ENCODE measurements around the gene ZNF697. TPM values are rescaled to one million over a fixed set of nuclear protein-coding genes. Genes with fewer than 3 reads are reported as not detected.

Gene ZNF697
- total RNA-seq, 3 donors from 2014 or later (not counting 1 experiment from before 2014, with no cell fraction given): 0.09 to 0.45 TPM; not detected in 1

GRCh38 chr1:119660253-119661083 lies 12.4 kb upstream of the ZNF697 start:
- TF ChIP-seq CTCF (IDR thresholded peaks at IDR 0.05): no peak
- no peaks in the 10 kb centered on the region for H3K9me3 Mint-ChIP-seq
- Histone ChIP-seq H3K4me3 (ENCODE audit: low read length) (no peak overlapping the region), H3K27ac (ENCODE audit: low read length) (no peak overlapping the region), H3K36me3 (ENCODE audit: control insufficient read depth, insufficient read depth, low read length) (no peaks in the 10 kb centered on the region), H3K9me3 (ENCODE audit: control insufficient read depth, insufficient read depth, low read length) (no peaks in the 10 kb centered on the region), H3K27me3 (ENCODE audit: control insufficient read depth, insufficient read depth, low read length) (no peaks in the 10 kb centered on the region), H3K4me1 (ENCODE audit: control insufficient read depth, insufficient read depth, low read length) (no peaks in the 10 kb centered on the region)
- no peak overlapping the region for H3K4me3 Mint-ChIP-seq
- 72% methylated on average over 3 of the region's 5 CpGs for WGBS (ENCODE audit: insufficient coverage)
- peaks cover 21 to 43% of the 10 kb centered on the region in 2 donors for H3K27me3 Mint-ChIP-seq (ENCODE audit: low read depth in 2 of 2)
- no peak for DNase-seq
- no peak for ATAC-seq
- no peak overlapping the region for H3K27ac Mint-ChIP-seq
- no peaks in the 10 kb centered on the region for H3K4me1 Mint-ChIP-seq
- intact Hi-C loops (cut with micrococcal nuclease): no loop called here
- H3K36me3 Mint-ChIP-seq: no peaks in the 10 kb centered on the region

DNA sequence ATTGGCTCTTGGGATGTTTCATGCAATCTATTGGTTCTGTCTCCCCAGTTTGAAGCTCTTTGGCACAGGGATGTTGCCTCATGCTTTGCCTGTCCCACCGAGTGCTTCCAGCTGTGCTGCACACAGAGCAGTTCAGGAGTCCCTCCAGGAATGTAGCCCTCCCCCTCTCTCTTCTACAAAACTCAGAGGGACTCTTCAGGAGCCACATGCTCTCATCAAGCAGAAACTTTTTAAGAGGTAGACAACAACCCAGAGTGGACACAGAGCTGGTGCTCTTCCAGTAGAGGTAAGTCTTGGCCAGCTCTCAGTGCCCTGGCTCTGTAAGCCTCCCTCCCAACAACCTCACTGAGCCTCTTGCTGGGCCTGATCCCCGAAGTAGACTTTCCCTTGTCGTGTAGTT lies 11.6 kb upstream of the ZNF697 start:
- Histone ChIP-seq H3K36me3 (ENCODE audit: control insufficient read depth, insufficient read depth, low read length) (no peaks in the 10 kb centered on the region), H3K27me3 (ENCODE audit: control insufficient read depth, insufficient read depth, low read length) (no peaks in the 10 kb centered on the region), H3K27ac (ENCODE audit: low read length) (no peak overlapping the region), H3K9me3 (ENCODE audit: control insufficient read depth, insufficient read depth, low read length) (no peaks in the 10 kb centered on the region), H3K4me1 (ENCODE audit: control insufficient read depth, insufficient read depth, low read length) (no peaks in the 10 kb centered on the region), H3K4me3 (ENCODE audit: low read length) (no peak overlapping the region)
- H3K27me3 Mint-ChIP-seq (ENCODE audit: low read depth in 2 of 2): peaks cover 21 to 43% of the 10 kb centered on the region in 2 donors
- H3K9me3 Mint-ChIP-seq: no peaks in the 10 kb centered on the region
- no peak for DNase-seq
- no peaks in the 10 kb centered on the region for H3K4me1 Mint-ChIP-seq
- no peak for ATAC-seq
- H3K36me3 Mint-ChIP-seq: no peaks in the 10 kb centered on the region
- no peak overlapping the region for H3K27ac Mint-ChIP-seq
- intact Hi-C loops (cut with micrococcal nuclease): no loop called here
- 82% methylated on average over 3 of the region's 3 CpGs for WGBS (ENCODE audit: insufficient coverage)
- TF ChIP-seq CTCF (IDR thresholded peaks at IDR 0.05): no peak
- H3K4me3 Mint-ChIP-seq: no peak overlapping the region

DNA sequence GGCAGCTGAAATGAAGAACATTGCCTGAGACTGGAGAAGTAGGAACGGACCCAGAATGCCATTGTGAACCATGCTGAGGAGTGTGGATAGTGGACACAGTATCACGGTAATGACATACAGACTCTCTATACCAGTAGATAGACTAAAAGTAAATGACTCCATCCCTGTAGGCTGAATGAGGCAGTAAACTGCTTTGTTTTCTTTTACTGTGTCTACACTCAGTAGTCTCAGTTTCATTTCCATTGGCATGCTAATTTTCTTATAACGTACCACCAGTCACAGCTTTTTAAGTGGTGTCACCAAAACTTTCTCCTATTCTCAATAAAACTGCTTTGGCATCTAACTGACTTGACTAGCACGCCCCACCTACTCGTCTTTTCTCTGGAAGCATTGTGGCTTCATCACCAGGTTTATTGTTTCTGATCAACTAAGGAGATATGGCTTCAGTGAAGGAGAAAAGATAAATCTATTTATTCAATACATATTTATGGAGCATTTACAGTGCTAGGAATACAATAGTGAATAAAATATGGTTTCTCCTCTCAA lies 8.4 kb upstream of the ZNF697 start:
- Histone ChIP-seq H3K9me3 (ENCODE audit: control insufficient read depth, insufficient read depth, low read length) (no peaks in the 10 kb centered on the region), H3K36me3 (ENCODE audit: control insufficient read depth, insufficient read depth, low read length) (no peaks in the 10 kb centered on the region), H3K4me3 (ENCODE audit: low read length) (no peak overlapping the region), H3K27me3 (ENCODE audit: control insufficient read depth, insufficient read depth, low read length) (no peaks in the 10 kb centered on the region), H3K27ac (ENCODE audit: low read length) (no peak overlapping the region), H3K4me1 (ENCODE audit: control insufficient read depth, insufficient read depth, low read length) (no peaks in the 10 kb centered on the region)
- intact Hi-C loops (cut with micrococcal nuclease): no loop called here
- Mint-ChIP-seq H3K4me3 (no peak overlapping the region), H3K36me3 (no peaks in the 10 kb centered on the region), H3K27ac (no peak overlapping the region), H3K4me1 (no peaks in the 10 kb centered on the region), H3K27me3 (ENCODE audit: low read depth in 2 of 2) (peaks cover 32 to 58% of the 10 kb centered on the region in 2 donors), H3K9me3 (no peaks in the 10 kb centered on the region)
- 89% methylated on average over 4 of the region's 5 CpGs for WGBS (ENCODE audit: insufficient coverage)
- TF ChIP-seq CTCF (IDR thresholded peaks at IDR 0.05): no peak
- DNase-seq (no peak), ATAC-seq (no peak)
